ENCODE results near the gene ELMO3.

ELMO3 gene

DNA sequence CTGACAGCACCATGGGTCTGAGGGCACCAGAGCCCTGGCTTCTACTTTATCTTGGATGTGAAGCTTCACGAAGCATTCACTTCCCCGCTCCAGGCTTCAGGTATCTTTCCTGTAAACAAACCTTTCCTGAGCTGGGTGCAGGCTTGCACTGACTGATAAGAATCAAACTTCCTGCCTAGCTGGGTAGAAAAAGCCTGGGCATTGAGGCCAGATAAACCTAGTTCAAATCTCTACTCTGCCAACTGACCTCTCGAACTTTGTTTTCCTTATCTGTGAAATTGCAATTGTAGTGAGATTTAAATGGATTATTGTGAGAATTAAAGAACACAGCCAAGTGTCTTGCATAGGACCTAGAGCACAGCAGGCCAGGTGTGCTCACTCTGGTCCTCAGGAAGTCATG is 25.1 kb downstream of the ELMO3 start:
- no peak for DNase-seq (ENCODE audit: low spot score)

DNA sequence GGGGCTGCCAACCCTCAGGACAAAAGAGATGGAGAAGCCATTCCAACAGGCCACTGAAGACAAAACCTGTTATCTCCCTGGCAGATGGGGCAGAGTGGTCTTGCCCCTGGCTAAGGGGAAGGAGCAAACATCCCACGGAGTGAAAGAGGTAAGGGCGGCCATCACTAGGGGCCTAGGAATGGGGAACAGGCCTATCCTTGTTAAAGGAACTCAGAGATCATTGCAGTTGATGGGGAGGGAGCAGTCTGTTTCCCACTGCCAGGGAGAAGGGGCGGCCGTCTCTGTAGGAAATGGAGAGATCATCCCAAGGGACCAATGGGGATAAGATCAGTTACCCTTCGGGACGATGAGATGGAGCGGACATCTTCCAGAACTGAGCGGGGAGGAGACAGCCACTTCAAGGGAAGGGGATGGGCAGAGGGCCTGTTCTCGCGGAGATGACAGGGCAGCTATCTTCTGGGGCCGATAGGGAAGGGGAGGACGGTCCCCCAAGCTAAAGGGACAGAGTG is 27.4 kb downstream of the ELMO3 start:
- no peak for DNase-seq (ENCODE audit: low spot score)

DNA sequence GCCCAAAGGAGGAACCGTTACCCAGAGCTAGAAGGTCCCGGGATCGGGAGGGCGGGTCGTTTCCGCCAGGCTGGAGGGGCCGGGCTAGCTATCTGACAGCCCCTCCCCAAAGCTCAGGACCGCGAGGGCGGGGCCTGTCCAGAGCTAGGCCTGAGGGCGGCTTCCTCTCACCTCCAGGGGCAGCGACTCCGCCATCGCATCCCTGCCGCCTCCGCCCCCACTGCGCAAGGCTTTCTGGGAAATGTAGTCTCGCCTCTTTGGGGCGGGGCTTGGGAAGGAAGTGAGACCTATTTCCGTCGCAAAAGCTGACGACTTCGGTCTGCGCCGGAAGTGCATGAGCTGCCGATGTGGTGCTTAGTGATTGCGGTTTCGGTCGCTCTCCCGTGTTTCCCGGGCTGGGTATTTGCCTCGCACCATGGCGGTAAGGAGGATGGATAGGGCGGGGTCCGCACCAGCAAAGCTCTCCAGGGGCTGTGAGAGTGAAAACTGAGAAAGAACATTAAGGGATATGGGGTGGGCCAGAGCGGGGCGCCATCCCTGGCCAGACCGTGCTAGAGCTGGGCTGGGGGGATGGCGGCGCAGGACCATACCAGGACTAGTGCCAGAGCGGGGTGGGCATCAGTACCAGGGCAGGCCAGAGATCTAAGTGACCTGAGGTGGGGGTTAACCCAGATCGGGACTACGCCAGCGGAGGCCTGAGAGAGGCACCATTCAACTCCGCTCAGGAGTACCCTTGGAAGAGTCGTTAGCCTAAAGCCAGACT is 28.1 kb downstream of the ELMO3 start, which contains the start of gene TMEM208:
TMEM208 (plus strand) TSS at position 327 of the 763 bp plus-strand sequence; CDS start at position 416, 89 bp downstream.
- peak; percentile 97 for DNase-seq (ENCODE audit: low spot score)

DNA sequence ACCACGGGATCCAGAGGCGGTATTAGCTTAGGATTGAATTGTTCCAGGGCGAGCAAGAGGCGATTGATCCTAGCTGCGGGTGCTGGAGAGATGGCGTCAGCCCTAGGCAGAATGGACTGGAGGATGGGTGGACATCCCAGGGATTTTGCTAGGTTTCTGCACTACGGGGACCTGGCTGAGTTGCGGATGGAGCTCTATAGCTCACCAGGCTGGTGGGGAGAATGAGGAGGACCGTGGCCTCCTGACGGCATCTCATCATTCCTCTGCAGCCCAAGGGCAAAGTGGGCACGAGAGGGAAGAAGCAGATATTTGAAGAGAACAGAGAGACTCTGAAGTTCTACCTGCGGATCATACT is 28.6 kb downstream of the ELMO3 start:
- no peak for DNase-seq (ENCODE audit: low spot score)

DNA sequence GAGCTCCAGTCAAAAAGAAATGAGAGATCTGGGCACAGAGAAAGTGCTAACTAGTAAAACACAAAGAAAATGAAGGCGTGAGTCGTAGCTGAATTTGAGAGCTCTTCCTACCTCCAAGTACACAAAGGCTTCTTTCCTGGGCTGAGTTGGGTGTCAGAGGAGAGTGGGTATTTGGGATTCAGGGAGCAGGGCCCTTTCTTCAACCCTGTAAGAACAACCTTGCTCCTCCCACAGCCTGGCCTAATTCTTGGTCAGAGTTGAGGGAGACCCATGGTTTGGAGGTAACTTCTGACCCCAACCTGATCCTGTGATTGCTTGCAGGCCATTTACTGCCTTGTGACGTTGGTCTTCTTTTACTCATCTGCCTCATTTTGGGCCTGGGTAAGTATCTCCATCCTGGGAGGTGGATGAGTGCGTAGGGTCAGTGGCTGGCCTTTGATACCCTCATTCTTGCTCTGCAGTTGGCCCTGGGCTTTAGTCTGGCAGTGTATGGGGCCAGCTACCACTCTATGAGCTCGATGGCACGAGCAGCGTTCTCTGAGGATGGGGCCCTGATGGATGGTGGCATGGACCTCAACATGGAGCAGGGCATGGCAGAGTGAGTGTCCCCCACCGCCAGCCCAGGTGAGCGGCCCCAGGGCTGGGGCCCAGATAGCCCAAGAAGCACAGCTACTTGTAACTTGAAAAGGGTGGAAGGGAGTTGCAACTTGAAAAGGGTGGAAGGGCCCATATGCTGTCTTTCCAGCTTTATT is 29.3 kb downstream of the ELMO3 start:
- no peak for DNase-seq (ENCODE audit: low spot score)

DNA sequence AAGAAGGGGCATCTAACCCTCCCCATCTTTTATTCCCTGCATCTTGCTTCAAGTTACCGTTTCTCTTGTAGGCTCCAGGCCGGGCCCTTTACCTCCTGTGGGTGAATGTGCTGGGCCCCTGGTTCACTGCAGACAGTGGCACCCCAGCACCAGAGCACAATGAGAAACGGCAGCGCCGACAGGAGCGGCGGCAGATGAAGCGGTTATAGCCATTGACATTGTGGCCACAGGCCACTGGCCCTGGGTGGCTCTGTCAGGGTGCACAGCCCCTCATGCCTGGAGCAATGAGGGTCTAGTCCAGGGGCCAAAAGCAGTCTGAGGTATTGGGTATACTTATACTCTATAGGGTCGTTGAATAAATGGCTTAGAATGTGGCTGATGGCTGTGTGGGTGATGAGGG is 30.0 kb downstream of the ELMO3 start:
- no peak for DNase-seq (ENCODE audit: low spot score)

DNA sequence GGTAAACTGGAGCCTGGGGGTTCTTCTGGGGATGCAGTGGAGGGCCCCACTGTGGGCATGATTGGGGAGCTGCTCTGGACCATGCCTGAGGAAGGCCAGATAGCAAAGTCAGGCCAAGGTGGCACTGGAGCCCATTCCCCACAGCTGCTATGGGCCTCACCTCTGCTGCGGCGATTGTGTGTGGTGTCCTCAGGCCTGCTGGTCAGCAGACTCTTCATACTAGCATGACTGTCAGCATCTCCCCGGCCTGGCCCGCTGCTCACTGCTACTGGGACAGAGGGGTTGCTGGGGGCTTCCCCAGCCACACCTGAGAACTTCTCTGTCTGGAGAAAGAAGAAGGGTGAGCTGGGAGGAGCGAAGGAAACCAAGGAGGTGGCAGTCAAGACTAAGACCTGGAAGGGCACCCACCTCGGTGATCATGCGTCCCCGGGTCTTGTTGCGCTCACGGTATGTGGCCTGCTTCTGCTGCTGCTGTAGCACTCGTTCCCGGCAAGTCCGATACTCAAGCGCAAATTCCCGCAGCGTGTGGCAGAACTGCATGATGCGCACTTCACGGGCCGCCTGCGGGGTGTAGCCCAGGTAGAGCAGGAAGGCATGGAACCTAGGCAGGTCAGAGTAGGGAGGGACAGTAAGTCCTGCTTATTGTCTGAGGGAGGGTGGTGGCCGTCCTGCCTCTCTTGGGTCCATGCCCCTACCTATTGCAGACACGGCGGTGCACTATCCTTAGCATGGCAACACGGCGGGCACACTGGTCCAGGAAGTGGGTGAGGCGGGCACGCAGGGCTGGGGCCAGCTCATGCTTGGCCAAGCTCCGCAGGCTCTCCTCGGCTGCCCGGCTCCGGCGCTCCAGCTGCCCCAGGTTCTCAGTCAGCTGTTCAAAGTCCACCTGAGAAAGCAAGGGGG is 31.2 kb downstream of the ELMO3 start:
- DNase-seq (ENCODE audit: low spot score), result no peak

DNA sequence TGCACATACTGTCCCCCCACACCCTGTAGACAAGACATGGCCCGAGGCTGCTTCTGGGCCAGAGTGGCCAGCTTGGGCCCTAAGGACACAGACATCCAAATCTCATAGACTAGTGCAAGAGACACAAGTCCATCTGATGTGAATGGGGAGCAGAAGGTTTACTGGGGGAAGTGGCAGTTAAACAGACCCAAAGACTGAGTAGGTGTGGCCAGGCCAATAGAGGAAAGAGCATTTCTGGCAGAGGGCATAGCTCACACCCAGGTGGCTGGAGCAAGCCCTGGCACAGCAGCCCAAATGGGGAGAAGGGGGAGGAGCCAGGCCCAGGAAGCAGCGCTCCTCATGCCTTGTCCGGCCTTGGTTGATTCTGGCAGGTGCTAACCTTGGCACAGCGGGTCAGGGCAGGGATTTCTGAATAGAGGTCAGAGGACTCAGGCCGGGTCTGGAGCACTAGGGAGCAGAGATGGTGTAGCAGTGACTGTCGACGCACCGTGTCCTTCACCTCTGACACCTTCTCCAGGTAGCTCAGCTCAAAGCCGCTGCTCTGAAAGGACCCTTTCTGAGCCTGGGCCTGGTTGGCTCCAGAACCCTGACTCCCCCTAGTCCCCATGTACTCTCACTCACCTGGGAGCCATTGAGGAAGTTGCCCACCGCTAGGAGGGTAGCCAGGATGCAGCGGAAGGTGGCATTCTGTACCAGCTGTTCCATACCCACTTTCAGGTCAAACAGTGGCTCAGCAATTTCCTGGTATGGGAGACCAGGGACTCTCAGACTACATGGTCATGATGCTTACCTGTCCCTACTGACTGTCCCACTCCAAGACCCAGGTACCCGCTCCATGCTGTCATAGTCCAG is 32.1 kb downstream of the ELMO3 start:
- DNase-seq (ENCODE audit: low spot score), result no peak

DNA sequence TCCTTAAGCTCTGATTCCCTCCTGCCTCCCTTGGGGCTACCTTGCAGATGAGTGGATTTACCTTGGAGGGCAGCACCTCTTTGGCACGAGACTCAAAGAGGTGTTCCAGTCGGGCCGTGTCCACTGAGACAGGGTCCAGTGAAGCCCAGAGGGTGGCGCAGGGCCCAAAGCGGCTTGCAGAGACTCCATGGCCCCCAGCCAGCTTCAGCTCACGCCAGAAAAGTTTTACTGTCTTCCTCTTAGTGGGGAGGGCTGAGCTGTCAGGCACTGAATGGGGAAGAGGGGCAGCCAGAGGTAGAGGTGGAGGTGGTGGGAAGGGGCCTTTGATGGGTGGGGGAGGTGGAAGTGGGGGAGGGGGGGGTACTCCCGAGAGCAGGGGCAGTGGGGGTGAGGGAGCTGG is 34.7 kb downstream of the ELMO3 start:
- no peak for DNase-seq (ENCODE audit: low spot score)

DNA sequence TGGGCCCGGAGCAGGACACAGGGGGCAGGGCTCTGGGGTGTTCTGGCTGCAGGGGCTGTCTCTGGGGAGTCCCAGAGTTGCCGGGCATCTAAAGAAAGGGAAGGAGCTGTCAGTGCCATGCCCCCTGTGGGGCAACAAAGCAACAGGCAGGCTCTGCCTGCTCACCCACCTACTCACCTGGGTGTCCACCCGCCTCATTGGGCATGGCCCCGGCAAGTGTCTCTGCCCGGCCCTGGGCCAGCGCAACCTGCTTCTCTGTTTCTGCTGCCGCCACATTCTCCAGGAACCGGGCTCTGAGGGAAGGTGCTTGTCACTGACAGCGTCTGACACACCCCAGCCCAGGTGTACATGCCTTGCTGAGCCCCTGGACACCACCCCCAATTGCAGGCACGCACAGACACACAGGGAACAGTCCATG is 35.3 kb downstream of the ELMO3 start:
- DNase-seq (ENCODE audit: low spot score), result no peak

DNA sequence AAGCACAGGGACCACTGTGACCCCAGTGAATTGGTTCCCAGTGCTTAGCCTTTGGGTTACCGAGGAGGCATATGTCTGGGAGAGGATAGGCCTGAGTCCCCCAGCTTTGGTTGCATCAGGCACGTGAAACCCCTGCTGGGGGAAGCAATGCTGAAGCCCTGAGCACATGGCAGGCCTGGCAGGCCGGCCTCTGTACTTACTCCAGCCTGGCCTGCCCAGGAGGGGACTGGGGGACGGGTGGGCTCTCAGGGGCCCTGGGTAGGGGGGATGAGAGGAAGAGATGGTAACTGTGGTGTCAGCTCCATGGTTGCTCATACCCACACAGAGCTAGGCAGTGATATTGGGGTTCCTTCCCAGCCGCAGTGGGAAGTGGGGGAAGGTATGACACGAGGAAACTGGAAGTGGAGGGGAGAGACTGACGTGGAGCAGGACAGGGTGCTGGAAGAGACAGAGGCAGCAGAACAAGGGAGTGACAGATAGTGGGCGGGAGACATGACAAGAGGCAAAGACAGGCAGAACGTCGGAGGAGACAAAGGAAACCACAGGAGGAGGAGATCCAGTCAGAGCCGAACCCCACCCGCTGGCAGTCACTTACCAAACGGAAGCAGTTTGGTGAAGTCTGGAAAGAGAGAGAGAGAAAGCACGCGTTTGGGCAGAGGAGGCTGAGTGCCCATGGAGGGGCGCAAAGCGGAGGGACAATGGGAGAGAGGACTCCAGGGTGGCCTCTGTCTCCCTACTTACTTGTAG is 37.1 kb downstream of the ELMO3 start:
- DNase-seq (ENCODE audit: low spot score), result no peak

DNA sequence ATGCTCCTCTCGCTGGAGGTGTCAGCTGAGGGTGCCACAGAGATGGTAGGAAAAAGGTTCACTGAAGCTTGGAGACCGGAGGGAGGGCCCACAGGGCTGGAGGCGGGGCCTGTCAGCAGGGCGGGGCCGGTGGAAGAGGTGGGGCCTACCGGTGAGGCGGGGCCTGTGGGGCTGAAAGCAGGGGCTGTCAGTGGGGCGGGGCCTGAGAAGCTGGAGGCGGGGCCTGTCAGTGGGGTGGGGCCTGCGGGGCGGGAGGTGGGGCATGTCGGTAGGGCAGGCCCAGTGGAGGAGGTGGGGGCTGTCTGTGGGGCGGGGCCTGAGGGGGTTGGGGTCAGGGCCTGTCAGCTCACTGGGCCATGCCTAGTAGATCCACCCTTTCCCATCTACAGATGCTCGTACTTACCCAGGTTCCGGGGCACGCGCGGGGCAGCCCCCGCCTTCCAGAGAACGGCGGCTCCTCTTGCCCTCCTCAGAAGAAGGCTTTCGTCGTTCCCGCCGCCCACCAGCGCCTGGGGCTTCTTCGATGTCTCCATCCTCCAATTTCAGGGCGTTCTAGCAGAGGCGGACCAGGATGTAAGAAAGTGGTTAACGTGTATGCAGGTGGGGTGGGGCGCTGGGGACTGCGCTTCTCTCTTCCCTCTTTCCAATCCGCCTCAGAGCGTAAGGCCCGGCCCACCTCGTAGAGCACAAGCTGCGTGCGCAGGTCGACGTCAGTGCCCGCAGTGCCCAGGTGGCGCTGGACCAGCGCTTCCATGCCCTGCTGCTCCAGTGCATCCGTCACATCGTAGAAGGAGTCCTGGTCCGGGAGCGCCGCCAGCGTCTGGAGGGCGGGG is 37.8 kb downstream of the ELMO3 start:
- no peak for DNase-seq (ENCODE audit: low spot score)

DNA sequence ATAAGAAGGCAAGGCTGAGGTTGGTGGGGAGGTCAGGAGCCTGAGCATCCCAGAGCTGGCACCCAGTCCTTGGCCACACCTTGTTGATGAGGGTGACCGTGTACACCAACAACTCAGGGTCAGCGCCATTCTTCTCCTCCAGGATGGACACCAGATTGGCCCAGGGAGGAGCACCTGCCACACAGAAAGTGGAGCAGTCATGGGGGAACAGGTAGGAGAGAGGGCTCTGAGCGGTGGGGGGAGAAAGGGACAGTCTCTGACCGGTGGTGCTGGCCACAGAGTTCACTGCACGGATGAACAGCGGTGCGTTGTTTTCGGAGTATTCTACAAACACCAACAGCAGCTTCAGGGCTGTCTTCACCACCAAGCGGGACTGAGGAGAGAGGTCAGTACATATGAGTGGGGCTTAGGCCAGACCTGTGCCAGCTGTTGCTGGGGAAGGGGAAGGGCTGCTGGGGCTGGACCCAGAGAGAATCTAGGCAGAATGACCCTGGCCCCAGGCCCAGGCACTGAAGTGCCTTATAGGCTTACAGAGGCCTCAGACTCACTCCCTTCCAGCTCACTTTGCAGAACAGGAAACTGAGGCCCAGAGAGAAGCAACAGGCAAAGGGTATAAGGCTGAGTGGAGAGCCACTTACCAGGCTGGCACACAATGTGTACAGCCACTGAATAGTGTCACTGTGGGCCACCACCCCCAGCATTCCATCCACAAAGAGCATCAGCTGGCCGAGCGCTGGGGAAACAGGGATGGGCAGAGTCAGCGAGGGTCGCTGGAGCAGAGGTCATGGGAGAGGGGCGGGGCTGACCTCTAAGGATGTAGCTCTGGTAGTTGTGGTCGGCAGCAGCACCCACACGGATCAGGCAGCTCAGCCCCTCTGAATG is 38.7 kb downstream of the ELMO3 start:
- DNase-seq (ENCODE audit: low spot score), result no peak

DNA sequence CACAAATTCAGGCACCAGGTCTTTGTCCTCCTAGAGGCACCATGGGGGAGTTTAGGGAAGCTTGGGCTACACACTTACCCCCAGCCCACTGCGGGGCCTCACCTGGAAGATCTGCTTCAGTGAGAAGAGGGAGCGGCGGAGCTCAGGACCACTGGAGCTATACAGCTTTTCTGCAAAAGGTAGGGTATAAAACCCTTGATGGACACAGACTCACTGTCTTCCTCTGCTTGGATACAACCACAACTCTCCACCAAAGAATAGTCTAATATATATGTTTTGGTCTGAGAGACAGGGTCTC is 39.3 kb downstream of the ELMO3 start:
- DNase-seq (ENCODE audit: low spot score), result no peak

DNA sequence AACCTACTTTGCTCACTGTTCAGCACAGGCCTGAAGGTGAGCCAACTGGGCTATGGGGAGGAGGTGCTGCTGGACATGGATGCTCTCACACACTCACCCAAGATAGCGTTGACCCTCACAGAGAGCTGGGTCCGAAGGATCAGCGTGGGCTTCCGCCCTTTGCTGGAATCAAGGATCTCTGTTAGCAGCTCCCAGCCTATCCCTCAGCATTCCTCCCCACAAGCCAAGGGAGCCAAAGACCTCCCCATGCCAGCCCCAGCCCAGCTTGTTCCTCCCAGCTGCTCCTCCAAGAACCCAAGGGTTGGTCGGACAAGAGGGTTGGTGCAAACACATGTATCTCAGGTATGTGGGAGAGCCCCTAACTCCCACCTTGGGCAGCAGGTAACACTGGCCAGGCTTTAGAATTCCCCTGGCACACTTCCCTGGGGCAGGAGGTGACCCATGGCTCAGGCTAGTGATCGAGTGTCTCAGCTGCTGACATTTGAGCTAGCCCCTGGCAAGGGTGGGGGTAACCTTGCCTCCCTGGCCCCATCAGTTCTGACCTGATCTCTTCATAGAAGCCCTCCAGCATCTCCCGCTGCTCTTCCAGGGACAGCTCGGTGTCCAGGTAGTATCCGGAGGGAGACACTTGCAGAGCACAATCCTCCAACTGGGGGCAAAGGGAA is 40.0 kb downstream of the ELMO3 start:
- DNase-seq (ENCODE audit: low spot score), result no peak

DNA sequence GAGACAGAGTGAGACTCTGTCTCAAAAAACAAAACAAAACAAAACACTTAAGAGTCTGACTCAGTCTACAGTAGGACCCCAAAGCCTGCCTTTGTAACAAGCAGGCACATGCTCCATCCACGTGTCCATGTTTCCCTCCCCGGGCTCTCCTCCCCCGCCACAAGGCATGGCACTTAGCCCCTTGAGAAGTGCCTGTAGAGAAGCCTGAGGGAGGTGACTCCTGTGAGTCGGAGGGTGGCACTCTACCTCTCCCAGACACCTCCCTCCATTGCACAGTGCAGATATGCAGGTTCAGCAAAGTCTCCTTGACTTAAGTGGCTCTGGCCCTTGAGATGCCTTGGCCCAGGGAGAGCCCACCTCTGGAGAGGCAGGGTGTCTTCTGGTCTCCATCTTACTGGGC is 41.6 kb downstream of the ELMO3 start:
- no peak for DNase-seq (ENCODE audit: low spot score)

DNA sequence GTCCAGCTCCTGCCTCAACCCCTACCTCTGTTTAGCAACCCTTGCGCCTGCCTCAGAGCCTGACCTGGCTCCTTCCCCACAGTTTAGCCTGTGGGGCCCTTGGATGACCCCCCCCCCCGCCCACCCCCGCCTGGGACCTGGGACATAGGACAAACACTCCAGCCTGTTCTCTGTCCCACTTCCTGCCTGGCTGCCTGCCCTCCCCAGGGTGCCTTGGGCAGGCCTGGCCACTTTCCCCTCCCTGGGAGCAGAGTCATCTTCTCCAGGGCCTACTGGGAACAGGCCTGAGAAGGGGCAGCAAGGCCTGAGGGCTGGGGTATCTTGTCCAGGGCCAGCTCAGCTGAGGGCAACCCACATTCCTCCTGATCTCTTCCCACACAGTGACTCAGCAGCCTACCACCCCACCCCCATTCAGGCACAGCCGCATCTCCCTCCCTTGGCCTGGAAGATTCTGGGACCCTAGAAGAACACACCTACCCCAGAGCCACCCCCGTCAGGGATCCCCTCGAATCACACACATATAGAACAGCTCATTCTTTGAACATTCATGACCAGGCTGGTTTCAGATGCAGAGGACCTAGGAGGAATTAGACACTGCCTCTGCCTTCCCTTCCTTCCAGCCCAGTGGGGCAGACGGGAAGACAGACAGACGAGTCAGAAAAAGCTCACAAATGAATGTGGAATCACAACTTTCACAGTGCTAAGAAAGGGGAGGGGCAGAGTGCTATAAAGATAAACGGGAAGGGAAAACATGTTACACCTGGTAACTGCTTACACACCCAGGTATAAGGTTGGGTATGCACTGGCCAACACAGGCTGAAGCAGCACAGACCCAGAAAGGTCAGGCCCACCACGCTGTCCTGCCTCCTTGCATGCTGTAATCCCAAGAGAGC is 42.3 kb downstream of the ELMO3 start:
- no peak for DNase-seq (ENCODE audit: low spot score)

All from pons (tissue), 1 donor.